SK-N-SH treated with all-trans-retinoic acid at 6 μM for 48 hours (cell line): ENCODE data around the gene CUBN.

Source experiments
- OSR1 ChIP-seq: fragments of 250-450 bp; sonication (Bioruptor Pico); IDR thresholded peaks from 2 replicates; pipeline ENCODE4 v1.8.0; 2022; ENCODE audit warnings: moderate library complexity, mild to moderate bottlenecking, inconsistent platforms
- PPARA ChIP-seq: fragments of 250-450 bp; sonication (Bioruptor Pico); IDR thresholded peaks from 2 replicates; pipeline ENCODE4 v1.5.0; 2020; ENCODE audit warnings: mild to moderate bottlenecking, borderline replicate concordance
- RARB ChIP-seq: fragments of 250-450 bp; sonication (Bioruptor Pico); IDR thresholded peaks from 2 replicates; pipeline ENCODE4 v1.8.0; 2021; ENCODE audit warnings: mild to moderate bottlenecking, moderate library complexity
- ZFP30 ChIP-seq: fragments of 450-650 bp; formaldehyde crosslinking; IDR thresholded peaks from 2 replicates; pipeline ENCODE4 v1.5.0; 2022; ENCODE audit warnings: mild to moderate bottlenecking, moderate library complexity
- ZNF8 ChIP-seq: fragments of 450-650 bp; formaldehyde crosslinking; IDR thresholded peaks from 2 replicates; pipeline ENCODE4 v1.5.0; 2020; ENCODE audit warnings: mild to moderate bottlenecking, moderate library complexity
- TF ChIP-seq, protein P1 (sequence below): fragments of 250-450 bp; sonication (Bioruptor Pico); IDR thresholded peaks from 2 replicates; pipeline ENCODE4 v1.5.0; 2020; ENCODE audit warnings: mild to moderate bottlenecking, moderate library complexity

DNA sequence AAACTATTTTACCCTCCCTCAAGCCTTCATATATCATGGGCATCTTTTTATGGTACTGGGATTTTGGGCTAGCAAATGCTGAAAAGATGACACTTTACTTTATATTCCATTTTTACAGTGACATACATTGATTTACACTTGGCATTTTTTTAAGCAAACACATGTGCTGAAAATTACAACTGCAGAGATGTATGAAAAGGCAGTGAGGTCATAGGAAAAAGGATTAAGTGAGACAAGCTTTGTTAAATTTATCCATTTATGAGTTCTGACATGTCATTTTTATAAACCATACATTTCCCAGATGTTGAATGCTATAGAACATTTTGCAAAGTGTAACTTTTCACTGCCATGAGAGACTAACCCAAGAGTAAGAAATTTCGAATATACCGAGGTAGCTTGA is 243.6 kb downstream of the CUBN start:
- TF ChIP-seq RARB (no peak), OSR1 (no peak), ZNF8 (CRISPR knock-in tag) (no peak), ZFP30 (CRISPR knock-in tag) (no peak), PPARA (CRISPR knock-in tag) (no peak)
- TF ChIP-seq, protein P1, sequence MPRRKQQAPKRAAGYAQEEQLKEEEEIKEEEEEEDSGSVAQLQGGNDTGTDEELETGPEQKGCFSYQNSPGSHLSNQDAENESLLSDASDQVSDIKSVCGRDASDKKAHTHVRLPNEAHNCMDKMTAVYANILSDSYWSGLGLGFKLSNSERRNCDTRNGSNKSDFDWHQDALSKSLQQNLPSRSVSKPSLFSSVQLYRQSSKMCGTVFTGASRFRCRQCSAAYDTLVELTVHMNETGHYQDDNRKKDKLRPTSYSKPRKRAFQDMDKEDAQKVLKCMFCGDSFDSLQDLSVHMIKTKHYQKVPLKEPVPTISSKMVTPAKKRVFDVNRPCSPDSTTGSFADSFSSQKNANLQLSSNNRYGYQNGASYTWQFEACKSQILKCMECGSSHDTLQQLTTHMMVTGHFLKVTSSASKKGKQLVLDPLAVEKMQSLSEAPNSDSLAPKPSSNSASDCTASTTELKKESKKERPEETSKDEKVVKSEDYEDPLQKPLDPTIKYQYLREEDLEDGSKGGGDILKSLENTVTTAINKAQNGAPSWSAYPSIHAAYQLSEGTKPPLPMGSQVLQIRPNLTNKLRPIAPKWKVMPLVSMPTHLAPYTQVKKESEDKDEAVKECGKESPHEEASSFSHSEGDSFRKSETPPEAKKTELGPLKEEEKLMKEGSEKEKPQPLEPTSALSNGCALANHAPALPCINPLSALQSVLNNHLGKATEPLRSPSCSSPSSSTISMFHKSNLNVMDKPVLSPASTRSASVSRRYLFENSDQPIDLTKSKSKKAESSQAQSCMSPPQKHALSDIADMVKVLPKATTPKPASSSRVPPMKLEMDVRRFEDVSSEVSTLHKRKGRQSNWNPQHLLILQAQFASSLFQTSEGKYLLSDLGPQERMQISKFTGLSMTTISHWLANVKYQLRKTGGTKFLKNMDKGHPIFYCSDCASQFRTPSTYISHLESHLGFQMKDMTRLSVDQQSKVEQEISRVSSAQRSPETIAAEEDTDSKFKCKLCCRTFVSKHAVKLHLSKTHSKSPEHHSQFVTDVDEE (CRISPR knock-in tag) = no peak
